GM19023 (cell line): Measurements from ENCODE around the gene KIAA0232.
"Not testable (repeated sequence)": the region's sequence is repeated elsewhere in the genome, so short reads cannot be mapped to it uniquely, and the experiment has no call there.

Source experiments
- ATAC-seq: cut with Tn5 transposase; IDR thresholded peaks from one replicate; pipeline ENCODE4 v1.9.1; 2021; ENCODE audit warnings: mild to moderate bottlenecking, moderate library complexity; ENCODE audit not compliant: unreplicated experiment

Gene KIAA0232

DNA sequence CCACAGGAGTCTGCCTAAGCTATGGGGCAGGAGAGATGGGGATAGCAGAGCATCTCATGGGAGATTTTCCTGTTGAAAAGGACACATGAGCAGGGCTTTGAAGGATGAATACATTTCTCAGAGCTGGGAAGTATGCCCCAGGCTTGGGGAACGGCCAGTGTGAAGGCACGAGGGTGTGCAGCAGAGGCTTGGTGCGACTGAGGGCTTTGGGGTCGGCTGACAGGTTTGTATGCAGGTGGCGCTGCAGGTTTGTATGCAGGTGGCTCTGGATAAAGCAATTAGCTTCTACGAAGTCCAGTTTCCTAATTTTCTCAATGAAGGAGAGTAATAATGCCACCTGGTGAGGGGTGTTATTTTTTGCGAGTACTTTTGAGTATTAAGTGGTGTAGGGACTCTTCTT lies 6.8 kb upstream of the KIAA0232 start:
- no peak for ATAC-seq

DNA sequence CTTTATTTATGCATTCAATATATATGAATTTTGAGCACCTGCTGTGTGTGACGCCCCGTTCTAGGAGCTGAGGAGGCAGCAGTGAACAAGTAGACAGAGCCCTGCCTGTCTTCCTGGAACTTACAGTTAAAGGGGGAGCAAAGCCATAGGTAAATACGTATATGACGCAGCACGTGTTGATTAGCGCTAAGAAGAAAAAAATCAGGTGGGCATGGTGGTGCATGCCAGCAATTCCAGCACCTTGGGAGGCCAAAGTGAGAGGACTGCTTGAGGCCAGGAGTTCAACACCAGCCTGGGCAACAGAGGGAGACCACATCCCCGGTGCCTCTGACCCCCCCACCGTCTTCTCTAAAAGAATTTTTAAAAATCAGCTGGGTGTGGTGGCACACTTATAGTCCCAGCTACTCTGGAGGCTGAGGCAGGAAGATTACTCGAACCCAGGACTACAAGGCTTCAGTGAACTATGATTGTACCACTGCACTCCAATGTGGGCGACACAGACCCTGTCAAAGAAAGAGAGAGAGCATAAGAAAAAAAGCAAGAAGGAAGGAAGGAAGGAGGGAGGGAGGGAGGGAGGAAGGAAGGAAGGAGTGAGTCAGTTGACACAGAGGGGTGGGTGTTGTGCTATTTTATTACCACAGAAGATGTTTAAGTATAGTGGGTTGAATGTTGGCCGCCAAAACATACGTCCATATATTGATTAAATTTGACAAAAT lies 5.4 kb upstream of the KIAA0232 start:
- no peak for ATAC-seq

- no peak for ATAC-seq
These were observed 4.8 kb upstream of the KIAA0232 start for GRCh38 chr4:6777636-6778281.

DNA sequence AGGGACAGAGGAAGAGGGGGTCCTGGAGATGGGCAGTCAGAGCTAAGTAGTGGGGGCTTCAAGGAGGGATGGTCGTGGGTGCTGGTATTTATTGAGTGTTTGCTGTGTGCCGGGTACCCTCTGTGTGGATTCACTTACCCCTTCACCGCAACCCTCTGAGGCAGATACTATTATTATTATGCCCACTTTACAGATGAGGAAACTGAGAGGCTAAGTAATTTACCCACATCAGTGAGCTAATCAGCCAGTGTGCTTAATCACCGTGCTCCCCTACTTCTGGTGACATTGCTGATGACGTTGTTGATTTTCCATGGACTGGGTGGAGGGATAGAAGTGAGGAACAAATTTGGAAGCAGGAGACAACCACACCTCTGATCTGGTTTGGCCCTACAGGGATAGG lies 4.1 kb upstream of the KIAA0232 start:
- ATAC-seq, result no peak

- ATAC-seq, result no peak
These were observed 2.6 kb upstream of the KIAA0232 start for GRCh38 chr4:6779667-6780565.

- ATAC-seq, result no peak
These were observed 1.4 kb upstream of the KIAA0232 start for GRCh38 chr4:6781113-6781512.

DNA sequence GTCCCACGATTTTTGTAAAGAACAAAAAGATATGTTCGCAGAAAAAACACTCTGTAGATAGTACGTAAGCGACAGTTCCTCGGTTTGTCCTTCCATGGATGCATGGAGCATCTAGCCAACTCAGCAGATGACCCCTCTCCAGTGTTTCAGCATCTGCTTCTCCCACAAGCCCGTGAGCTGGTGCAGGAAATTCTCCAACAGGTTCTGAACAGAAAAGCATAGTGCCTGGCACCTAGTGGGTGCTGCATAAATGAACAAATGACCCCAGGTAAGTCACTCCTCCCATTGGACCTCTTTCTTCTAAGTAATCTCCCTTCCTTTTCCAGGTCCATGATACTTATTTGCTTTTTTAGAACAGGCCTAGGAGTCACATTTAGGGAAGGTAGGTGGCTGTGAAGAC lies 966 bp upstream of the KIAA0232 start:
- ATAC-seq, result no peak

- ATAC-seq, result no peak
These were observed 251 bp downstream of the KIAA0232 start for GRCh38 chr4:6782846-6783110.

GRCh38 chr4:6783111-6783981 lies 819 bp downstream of the KIAA0232 start:
- peak; percentile 75 for ATAC-seq

DNA sequence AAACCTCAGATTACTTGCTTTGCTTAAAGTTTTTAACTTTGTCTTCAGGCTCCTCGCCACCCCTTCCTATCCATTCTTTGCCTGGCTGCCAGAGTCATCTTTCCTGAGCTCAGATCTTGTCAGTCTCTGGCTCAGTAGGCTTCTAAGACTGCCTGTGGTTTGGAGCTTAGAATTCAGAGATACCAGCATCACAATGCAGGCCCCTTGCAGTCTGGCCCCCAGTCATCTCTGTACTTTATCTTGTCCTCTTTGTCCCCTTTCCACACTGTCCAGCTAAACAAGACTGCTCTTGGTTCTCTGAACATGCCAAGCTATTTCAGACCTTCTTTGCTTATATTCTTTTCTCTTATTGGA lies 3.0 kb downstream of the KIAA0232 start:
- no peak for ATAC-seq

GRCh38 chr4:6788123-6788522 lies 5.6 kb downstream of the KIAA0232 start:
- ATAC-seq, result no peak

DNA sequence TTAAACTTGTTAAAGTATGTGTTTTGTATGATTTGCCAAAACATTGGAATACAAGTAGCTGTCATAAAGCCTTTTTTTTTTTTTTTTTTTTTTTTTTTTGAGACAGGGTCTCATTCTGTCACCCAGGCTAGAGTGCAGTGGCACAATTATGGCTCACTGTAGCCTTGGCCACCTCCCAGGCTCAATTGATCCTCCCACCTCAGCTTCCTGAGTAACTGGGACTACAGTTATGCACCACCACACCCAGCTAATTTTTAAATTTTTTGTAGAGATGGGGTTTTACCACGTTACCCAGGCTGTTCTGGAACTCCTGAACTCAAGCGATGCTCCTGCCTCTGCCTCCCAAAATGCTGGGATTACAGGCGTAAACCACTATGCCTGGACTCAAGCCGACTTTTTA lies 8.7 kb downstream of the KIAA0232 start:
- ATAC-seq, result not testable (repeated sequence)

- ATAC-seq, result not testable (repeated sequence)
These were observed 9.3 kb downstream of the KIAA0232 start for GRCh38 chr4:6791796-6792195.

GRCh38 chr4:6794189-6794588 lies 11.7 kb downstream of the KIAA0232 start:
- ATAC-seq, result no peak

DNA sequence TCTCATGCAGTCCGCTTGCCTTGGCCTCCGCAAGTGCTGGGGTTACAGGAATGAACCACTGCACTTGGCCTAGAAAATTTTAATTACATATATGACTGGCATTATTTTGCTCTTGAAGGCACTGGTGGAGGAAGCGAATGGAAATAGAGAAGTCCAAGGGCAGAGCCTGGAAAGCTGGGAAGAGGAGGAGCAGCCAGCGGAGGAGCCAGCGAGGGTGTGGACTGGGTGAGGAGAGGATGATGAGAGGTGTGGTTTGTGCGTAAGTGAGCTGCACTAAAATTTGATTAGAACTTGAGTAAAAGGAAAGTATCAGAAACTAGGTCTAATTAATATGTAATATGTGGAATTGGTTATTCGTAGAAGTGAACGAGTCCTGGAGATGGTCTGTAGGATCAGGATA lies 13.3 kb downstream of the KIAA0232 start:
- ATAC-seq, result no peak

DNA sequence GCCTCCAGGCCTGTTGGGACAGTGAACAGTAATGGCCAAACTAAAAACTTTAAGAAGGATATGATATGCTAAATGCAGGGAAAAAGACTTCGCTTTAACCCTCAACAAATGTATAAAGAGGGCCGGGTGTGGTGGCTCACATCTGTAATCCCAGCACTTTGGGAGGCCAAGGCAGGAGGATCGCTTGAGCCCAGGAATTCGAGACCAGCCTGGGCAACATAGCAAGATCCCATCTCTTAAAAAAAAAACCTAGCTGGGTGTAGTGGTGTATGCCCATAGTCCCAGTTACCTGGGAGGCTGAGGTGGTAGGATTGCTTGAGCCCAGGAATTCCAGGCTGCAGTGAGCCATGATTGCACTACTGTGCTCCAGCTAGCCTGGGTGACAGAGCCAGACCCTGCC lies 14.8 kb downstream of the KIAA0232 start:
- not testable (repeated sequence) for ATAC-seq

GRCh38 chr4:6799091-6799490 lies 16.6 kb downstream of the KIAA0232 start:
- no peak for ATAC-seq

GRCh38 chr4:6802025-6802424 lies 19.5 kb downstream of the KIAA0232 start:
- no peak for ATAC-seq

DNA sequence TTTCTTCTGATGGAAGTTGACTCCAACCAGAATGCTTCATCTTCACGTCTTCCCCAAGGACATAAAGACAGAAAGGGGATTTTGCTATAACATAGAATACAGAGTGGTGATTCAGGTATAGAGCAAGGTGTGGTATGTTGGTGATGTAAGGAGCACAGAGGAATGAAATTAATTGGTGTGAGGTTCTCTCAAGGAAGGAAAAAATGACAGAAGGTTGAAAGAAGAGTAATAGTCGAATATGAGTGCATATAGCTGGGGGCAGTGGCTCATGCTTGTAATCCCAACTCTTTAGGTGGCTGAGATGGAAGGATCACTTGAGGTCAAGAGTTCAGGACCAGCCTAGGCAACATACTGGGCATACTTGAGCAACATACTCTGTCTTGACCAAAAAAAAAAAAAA lies 20.1 kb downstream of the KIAA0232 start:
- ATAC-seq, result no peak

DNA sequence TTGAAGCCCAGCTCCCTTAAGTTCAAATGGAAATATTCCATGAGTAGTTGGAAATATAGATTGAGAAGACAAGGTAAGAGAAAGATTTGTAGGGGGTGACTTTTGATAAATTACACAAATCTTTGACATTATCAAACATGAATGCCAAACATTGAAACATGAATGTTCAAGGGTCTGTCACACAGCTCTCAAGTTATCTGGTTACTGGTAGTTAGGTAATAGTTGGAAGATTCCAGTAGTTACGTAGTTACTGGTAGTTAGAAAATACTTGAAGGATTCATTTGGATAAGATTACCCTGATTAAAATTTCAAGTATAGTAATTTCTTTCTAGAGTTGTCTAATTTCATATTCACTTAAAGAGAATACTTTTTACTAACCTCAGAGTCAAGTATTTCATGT lies 20.7 kb downstream of the KIAA0232 start:
- ATAC-seq, result no peak

DNA sequence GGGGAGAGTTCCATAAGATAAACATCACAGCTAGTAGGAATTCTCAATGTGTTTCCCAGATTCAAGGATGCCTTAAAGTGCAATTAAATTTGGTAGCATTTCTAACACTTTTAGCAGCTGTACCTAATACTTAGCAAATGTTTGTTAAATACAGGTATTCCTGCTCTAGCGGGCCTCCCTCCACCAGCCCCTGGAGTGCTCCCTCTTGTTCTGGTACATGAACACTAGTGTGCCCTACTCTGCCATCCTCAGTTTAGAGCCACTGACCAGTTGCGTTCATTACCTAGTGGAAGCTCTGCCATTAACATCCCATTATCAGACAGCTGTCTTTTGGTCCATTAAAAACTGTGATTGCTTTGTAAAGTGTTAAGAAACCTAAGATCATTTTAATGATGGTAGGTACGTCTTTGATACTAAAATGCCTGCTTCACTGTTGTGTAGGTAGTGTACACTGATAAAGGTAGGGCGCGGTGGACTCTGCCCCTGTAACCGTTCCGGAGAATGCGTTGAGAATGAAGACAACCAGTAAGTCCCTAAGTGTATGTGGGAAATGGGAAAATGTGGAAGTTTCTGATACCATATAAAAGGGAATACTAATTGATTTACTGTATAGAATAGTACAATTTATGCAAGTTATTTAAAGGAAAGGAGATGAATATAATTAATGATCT lies 21.7 kb downstream of the KIAA0232 start:
- ATAC-seq, result no peak
